OCI-LY7 (cell line): ENCODE results near the gene TPSD1. TPM values are rescaled to one million over a fixed set of nuclear protein-coding genes. Genes with fewer than 3 reads are reported as not detected.

Experiments used
- BruUV-seq: library from RNA; stranded (reverse); fragments of 400-500 nt; replicated peaks from 2 replicates; lab custom pipeline; 2021; lab: Mats Ljungman, UMichigan
- CTCF ChIA-PET: fragments of 300-600 bp; sonication (Branson Sonifier 250); formaldehyde crosslinking; loops from one replicate; lab custom pipeline; 2022; ENCODE audit warnings: antibody characterized with exemption; ENCODE audit not compliant: unreplicated experiment; lab: Charles Lee
- POLR2A ChIA-PET: fragments of 300-600 bp; sonication (Branson Sonifier 250); formaldehyde crosslinking; loops from one replicate; lab custom pipeline; 2022; ENCODE audit warnings: antibody characterized with exemption; lab: Charles Lee
- DNase-seq: peaks from one replicate; pipeline ENCODE4 v3.0.0-alpha.2; 2015; ENCODE audit warnings: low spot score
- H2AFZ ChIP-seq: fragments of 200-600 bp; sonication (generic), shearing (Covaris generic); 2 replicates; pipeline ENCODE4 v1.6.1; 2014; ENCODE audit warnings: mild to moderate bottlenecking, antibody characterized with exemption, low read length, moderate library complexity
- H3K27ac ChIP-seq: fragments of 200-600 bp; sonication (generic); 2 replicates; pipeline ENCODE4 v1.5.1; 2014; ENCODE audit warnings: mixed run types, low read depth, mild to moderate bottlenecking, moderate library complexity, low read length, inconsistent platforms; ENCODE audit not compliant: poor library complexity, severe bottlenecking
- H3K36me3 ChIP-seq: fragments of 200-600 bp; sonication (generic); 2 replicates; pipeline ENCODE4 v1.6.1; 2014; ENCODE audit warnings: mild to moderate bottlenecking, antibody characterized with exemption, low read length, moderate library complexity, mixed read lengths; ENCODE audit not compliant: insufficient read depth
- H3K4me1 ChIP-seq: fragments of 200-600 bp; sonication (generic); 2 replicates; pipeline ENCODE4 v1.5.1; 2014; ENCODE audit warnings: mild to moderate bottlenecking, low read length; ENCODE audit not compliant: insufficient read depth, poor library complexity, severe bottlenecking
- H3K4me2 ChIP-seq: fragments of 200-600 bp; sonication (generic); 2 replicates; pipeline ENCODE4 v1.6.1; 2014; ENCODE audit warnings: mild to moderate bottlenecking, low read length
- H3K4me3 ChIP-seq: fragments of 200-600 bp; sonication (generic); 2 replicates; pipeline ENCODE4 v1.5.1; 2014; ENCODE audit warnings: mild to moderate bottlenecking, low read depth, low read length; ENCODE audit not compliant: poor library complexity, severe bottlenecking
- H3K79me2 ChIP-seq: fragments of 200-600 bp; sonication (generic); 2 replicates; pipeline ENCODE4 v1.6.1; 2016; ENCODE audit warnings: low read depth, mild to moderate bottlenecking, low read length, moderate library complexity, mixed read lengths; ENCODE audit not compliant: insufficient read depth
- H3K9me2 ChIP-seq: fragments of 200-600 bp; sonication (generic); 2 replicates; pipeline ENCODE4 v1.6.1; 2016; ENCODE audit warnings: mild to moderate bottlenecking, low read length, mixed read lengths; ENCODE audit not compliant: insufficient read depth
- H3K9me3 ChIP-seq: fragments of 200-600 bp; sonication (generic); 2 replicates; pipeline ENCODE4 v1.6.1; 2014; ENCODE audit warnings: mild to moderate bottlenecking, mixed run types, low read length, mixed read lengths
- H4K20me1 ChIP-seq: fragments of 200-600 bp; sonication (generic); 2 replicates; pipeline ENCODE4 v1.6.1; 2014; ENCODE audit warnings: mild to moderate bottlenecking, antibody characterized with exemption, low read length, moderate library complexity, mixed read lengths; ENCODE audit not compliant: insufficient read depth
- EZH2phosphoT487 ChIP-seq: fragments of 200-600 bp; sonication (generic); IDR thresholded peaks from 2 replicates; pipeline ENCODE4 v1.6.1; 2018; ENCODE audit warnings: low read depth, borderline replicate concordance, mild to moderate bottlenecking, mixed run types, antibody characterized with exemption, low read length, moderate library complexity, mixed read lengths
- intact Hi-C: fragments of 100-400 bp; cut with micrococcal nuclease; formaldehyde crosslinking; loops from one replicate; pipeline ENCODE4 v1.10.0; 2022; ENCODE audit not compliant: unreplicated experiment
- total RNA-seq, 2 experiments: library from RNA; depleted of rRNA in 1 of 2; stranded (reverse); fragments of >200 nt in 1 of 2; shearing (Covaris generic) in 1 of 2; gene quantifications; 2 replicates each; pipeline ENCODE4 v1.2.3, GENCODE V29; 2014 to 2022
- TF ChIP-seq, protein P1 (sequence below): fragments of 200-600 bp; sonication (generic); conservative IDR thresholded peaks from 2 replicates; pipeline ENCODE4 v1.5.1; 2014; ENCODE audit warnings: mild to moderate bottlenecking, antibody characterized with exemption, low read length, moderate library complexity, mixed read lengths

The TPSD1 gene
- total RNA-seq, 2 experiments from 2014 or later = not detected

DNA sequence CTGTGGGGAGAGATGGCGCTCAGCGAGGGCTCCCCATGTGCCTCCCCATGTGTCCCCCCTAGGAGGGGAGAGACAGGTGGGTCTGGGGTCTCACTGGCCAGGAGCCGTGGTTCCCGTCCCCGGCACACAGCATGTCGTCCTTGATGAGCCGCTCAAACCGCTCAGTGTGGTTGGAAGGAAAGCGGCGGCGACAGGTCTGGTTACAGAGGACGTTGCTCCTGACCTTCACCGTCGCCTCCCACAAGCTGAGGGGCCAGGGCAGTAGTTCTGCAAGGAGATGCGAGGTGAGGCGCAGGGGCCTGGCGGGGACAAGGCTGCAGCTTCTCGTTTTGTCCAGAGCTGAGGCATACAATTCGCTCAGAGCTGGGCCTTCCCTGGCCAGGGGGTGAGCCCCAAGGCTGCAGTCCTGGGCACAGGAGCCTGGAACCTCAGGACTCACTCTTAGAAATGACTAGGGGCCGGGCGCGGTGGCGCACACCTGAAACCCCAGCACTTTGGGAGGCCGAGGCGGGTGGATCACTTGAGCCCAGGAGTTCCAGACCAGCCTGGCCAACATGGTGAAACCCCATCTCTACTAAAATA is 30.7 kb downstream of the TPSD1 start:
- H4K20me1 ChIP-seq = no peaks in the 10 kb centered on the region
- no peaks in the 10 kb centered on the region for H3K9me3 ChIP-seq
- no peaks in the 10 kb centered on the region for H3K4me1 ChIP-seq
- no TSS peak for BruUV-seq
- H2AFZ ChIP-seq = no peak overlapping the region
- H3K27ac ChIP-seq = no peak overlapping the region
- H3K36me3 ChIP-seq = no peaks in the 10 kb centered on the region
- CTCF ChIA-PET = no interaction called here
- intact Hi-C loops = no loop called here
- TF ChIP-seq, protein P1, sequence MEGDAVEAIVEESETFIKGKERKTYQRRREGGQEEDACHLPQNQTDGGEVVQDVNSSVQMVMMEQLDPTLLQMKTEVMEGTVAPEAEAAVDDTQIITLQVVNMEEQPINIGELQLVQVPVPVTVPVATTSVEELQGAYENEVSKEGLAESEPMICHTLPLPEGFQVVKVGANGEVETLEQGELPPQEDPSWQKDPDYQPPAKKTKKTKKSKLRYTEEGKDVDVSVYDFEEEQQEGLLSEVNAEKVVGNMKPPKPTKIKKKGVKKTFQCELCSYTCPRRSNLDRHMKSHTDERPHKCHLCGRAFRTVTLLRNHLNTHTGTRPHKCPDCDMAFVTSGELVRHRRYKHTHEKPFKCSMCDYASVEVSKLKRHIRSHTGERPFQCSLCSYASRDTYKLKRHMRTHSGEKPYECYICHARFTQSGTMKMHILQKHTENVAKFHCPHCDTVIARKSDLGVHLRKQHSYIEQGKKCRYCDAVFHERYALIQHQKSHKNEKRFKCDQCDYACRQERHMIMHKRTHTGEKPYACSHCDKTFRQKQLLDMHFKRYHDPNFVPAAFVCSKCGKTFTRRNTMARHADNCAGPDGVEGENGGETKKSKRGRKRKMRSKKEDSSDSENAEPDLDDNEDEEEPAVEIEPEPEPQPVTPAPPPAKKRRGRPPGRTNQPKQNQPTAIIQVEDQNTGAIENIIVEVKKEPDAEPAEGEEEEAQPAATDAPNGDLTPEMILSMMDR = no peak
- no peak for TF ChIP-seq EZH2phosphoT487
- POLR2A ChIA-PET = no interaction called here
- no peak overlapping the region for H3K4me2 ChIP-seq
- H3K4me3 ChIP-seq = no peak overlapping the region
- H3K9me2 ChIP-seq = no peaks in the 10 kb centered on the region
- no peak for DNase-seq
- H3K79me2 ChIP-seq = no peaks in the 10 kb centered on the region

DNA sequence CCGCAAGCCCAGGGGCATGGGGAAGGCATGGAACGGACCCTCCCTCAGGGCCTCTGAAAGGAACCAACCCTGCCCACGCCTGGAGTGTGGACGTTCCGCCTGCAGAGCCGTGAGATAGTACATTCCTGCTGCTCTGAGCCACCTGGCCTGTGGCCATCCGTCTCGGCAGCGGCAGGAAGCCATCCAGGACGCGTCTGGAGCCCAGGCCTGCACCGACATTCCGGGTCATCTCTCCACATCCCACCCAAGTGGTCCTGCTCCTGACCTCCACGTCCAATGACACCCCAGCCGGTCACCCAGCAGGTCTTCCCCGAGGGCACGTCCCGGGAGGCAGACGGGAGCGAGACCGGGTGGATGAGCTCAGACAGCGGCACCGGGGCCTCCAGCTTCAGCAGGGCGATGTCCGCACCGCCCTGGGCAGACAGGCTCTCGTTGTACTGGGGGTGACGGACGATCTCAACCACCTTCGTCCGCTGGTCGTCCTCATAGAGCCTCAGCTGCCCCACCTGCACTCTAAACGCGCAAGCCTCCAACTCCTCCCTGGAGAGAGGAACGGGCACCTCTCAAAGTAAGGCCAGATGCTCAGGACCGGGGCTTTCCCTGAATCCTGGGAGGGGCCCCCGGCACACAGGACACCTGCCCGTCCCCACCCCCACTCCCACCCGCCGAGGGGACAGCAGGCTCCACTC is 32.3 kb downstream of the TPSD1 start:
- CTCF ChIA-PET = no interaction called here
- no peak overlapping the region for H3K27ac ChIP-seq
- no peaks in the 10 kb centered on the region for H3K4me1 ChIP-seq
- H3K9me3 ChIP-seq = no peaks in the 10 kb centered on the region
- H3K4me3 ChIP-seq = no peak overlapping the region
- intact Hi-C loops = no loop called here
- H2AFZ ChIP-seq = no peak overlapping the region
- no TSS peak for BruUV-seq
- no peak overlapping the region for H3K4me2 ChIP-seq
- POLR2A ChIA-PET = no interaction called here
- no peaks in the 10 kb centered on the region for H3K36me3 ChIP-seq
- no peaks in the 10 kb centered on the region for H4K20me1 ChIP-seq
- TF ChIP-seq EZH2phosphoT487 = no peak
- TF ChIP-seq, protein P1 = no peak
- no peaks in the 10 kb centered on the region for H3K79me2 ChIP-seq
- DNase-seq = no peak
- H3K9me2 ChIP-seq = no peaks in the 10 kb centered on the region

DNA sequence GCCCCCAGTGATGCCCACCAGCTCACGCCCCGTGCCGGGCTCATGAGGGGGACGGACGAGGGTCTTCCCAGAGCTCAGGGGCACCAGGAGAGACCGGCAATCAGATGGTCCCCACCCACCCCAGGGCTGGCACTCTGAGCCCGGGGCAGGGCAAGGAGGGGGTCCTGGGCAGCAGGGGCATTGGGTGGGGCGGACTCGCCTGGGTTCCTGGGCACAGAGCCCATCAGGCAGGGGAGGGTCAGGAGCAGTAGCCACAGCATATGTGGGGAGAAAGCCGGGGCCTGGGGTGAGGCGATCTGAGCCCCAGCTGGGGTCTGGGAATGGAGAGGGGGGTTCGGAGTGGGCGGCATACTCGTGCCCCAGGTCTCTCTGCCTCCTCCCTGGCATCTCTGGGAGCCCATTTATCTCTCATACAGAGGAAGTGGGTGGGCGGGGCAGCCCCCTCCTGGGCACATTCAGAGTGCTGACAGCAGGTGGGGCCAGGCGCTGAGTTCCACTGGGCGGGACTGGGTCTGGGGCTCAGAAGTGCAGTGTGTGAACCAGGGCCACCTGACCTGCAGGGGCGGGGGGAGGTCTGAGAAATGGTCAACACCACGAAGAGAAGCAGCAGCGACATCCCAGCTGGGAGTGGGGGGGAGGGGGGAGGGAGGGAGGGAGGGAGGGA is 33.1 kb downstream of the TPSD1 start:
- H2AFZ ChIP-seq = no peak overlapping the region
- H3K4me2 ChIP-seq = no peak overlapping the region
- ChIA-PET POLR2A (no interaction called here), CTCF (no interaction called here)
- H3K9me3 ChIP-seq = no peaks in the 10 kb centered on the region
- H3K4me3 ChIP-seq = no peak overlapping the region
- no peaks in the 10 kb centered on the region for H3K9me2 ChIP-seq
- BruUV-seq = no TSS peak
- intact Hi-C loops = no loop called here
- peak; percentile 21 for DNase-seq
- H4K20me1 ChIP-seq = no peaks in the 10 kb centered on the region
- no peaks in the 10 kb centered on the region for H3K4me1 ChIP-seq
- no peak for TF ChIP-seq EZH2phosphoT487
- TF ChIP-seq, protein P1 = no peak
- no peak overlapping the region for H3K27ac ChIP-seq
- H3K36me3 ChIP-seq = no peaks in the 10 kb centered on the region
- H3K79me2 ChIP-seq = no peaks in the 10 kb centered on the region
